Naive thymus-derived CD4-positive, alpha-beta T cell (primary cell): Measurements from ENCODE around the gene DOCK3. TPM values are rescaled to one million over a fixed set of nuclear protein-coding genes. Genes with fewer than 3 reads are reported as not detected.

Source experiments
- ATAC-seq: fragments of 150-1000 bp; cut with Tn5 transposase; 2 replicates; pipeline ENCODE4 v1.10.0; 2021; ENCODE audit warnings: mild to moderate bottlenecking, moderate library complexity
- CTCF ChIA-PET: fragments of 350-600 bp; sonication (Branson Sonifier 250); formaldehyde crosslinking; loops from one replicate; lab custom pipeline; 2021; ENCODE audit warnings: antibody characterized with exemption; lab: Charles Lee
- POLR2A ChIA-PET: fragments of 350-600 bp; sonication (Branson Sonifier 250); formaldehyde crosslinking; loops from one replicate; lab custom pipeline; 2021; ENCODE audit warnings: antibody characterized with exemption, inconsistent platforms; lab: Charles Lee
- DNase-seq, 9 donors: peaks; one replicate each; pipeline versions ENCODE4 v3.0.0 to v3.0.0-alpha.2; 2020 to 2022; ENCODE audit warnings: mixed read lengths in 1 of 9
- H3K27ac ChIP-seq: one replicate; pipeline ENCODE4 v1.7.0; 2013; ENCODE audit warnings: mild to moderate bottlenecking, low read depth, low read length, moderate library complexity
- H3K27me3 ChIP-seq, 2 donors: one replicate each; pipeline ENCODE4 v1.7.0; 2013; ENCODE audit warnings: low read length in 2 of 2, mild to moderate bottlenecking in 2 of 2, moderate library complexity in 2 of 2; ENCODE audit not compliant: control insufficient read depth in 2 of 2, insufficient read depth in 2 of 2
- H3K36me3 ChIP-seq, 3 experiments: 1 replicate in 2 of 3; 2 replicates in 1 of 3; pipeline ENCODE4 v1.7.0; 2013; ENCODE audit warnings: low read length in 3 of 3, mild to moderate bottlenecking in 3 of 3, moderate library complexity in 1 of 3; ENCODE audit not compliant: insufficient read depth in 3 of 3, control insufficient read depth in 2 of 3
- H3K4me1 ChIP-seq, 2 donors: one replicate each; pipeline ENCODE4 v1.7.0; 2013; ENCODE audit warnings: low read length in 2 of 2, mild to moderate bottlenecking in 2 of 2, moderate library complexity in 1 of 2; ENCODE audit not compliant: control insufficient read depth in 2 of 2, insufficient read depth in 2 of 2
- H3K4me3 ChIP-seq: 2 replicates; pipeline ENCODE4 v1.7.0; 2013; ENCODE audit warnings: mild to moderate bottlenecking, low read length
- H3K9me3 ChIP-seq, 3 experiments: 1 replicate in 2 of 3; 2 replicates in 1 of 3; pipeline ENCODE4 v1.7.0; 2013; ENCODE audit warnings: low read length in 3 of 3; ENCODE audit not compliant: control insufficient read depth in 2 of 3
- H3K27ac Mint-ChIP-seq, 9 donors: one replicate each; pipeline ENCODE4 v1.8.0; 2020 to 2022; ENCODE audit warnings: mixed read lengths in 9 of 9, mild to moderate bottlenecking in 8 of 9, moderate library complexity in 5 of 9, inconsistent platforms in 2 of 9
- H3K27me3 Mint-ChIP-seq, 5 donors: one replicate each; pipeline ENCODE4 v1.8.0; 2021 to 2022; ENCODE audit warnings: mixed read lengths in 5 of 5, mild to moderate bottlenecking in 1 of 5
- H3K36me3 Mint-ChIP-seq, 5 donors: one replicate each; pipeline ENCODE4 v1.8.0; 2020 to 2022; ENCODE audit warnings: mixed read lengths in 5 of 5, mild to moderate bottlenecking in 3 of 5, inconsistent platforms in 1 of 5
- H3K4me1 Mint-ChIP-seq, 7 donors: one replicate each; pipeline ENCODE4 v1.8.0; 2020 to 2022; ENCODE audit warnings: mixed read lengths in 7 of 7, mild to moderate bottlenecking in 3 of 7, inconsistent platforms in 1 of 7
- H3K4me3 Mint-ChIP-seq, 10 donors: one replicate each; pipeline ENCODE4 v1.8.0; 2020 to 2022; ENCODE audit warnings: mild to moderate bottlenecking in 10 of 10, mixed read lengths in 10 of 10, moderate library complexity in 6 of 10, inconsistent platforms in 2 of 10
- H3K9me3 Mint-ChIP-seq, 11 donors: one replicate each; pipeline ENCODE4 v1.8.0; 2020 to 2022; ENCODE audit warnings: mixed read lengths in 11 of 11, mild to moderate bottlenecking in 4 of 11, inconsistent platforms in 1 of 11, moderate library complexity in 1 of 11
- intact Hi-C, 2 donors: fragments of 100-400 bp; cut with micrococcal nuclease; formaldehyde crosslinking; loops; one replicate each; pipeline ENCODE4 v1.15.1; 2023
- polyA plus RNA-seq, 2 donors: library from polyadenylated mRNA; unstranded; fragments of 300-500 nt; fragmentation: Illumina TruSeq; gene quantifications; one replicate each; pipeline ENCODE4 v1.2.3, GENCODE V29; 2021
- total RNA-seq, 6 experiments: library from RNA in 5 of 6; stranded (reverse) in 5 of 6; gene quantifications; 1 replicate in 5 of 6; 2 replicates in 1 of 6; pipeline ENCODE4 v1.2.3 and lab custom pipeline; 2021 to 2026

The DOCK3 gene
- total and polyA plus RNA-seq, 7 experiments from 2014 or later: 0.19 to 2.9 (median 1.5) TPM

- ATAC-seq (no peak), DNase-seq (no peak)
- Histone ChIP-seq H3K4me3 (no peak overlapping the region), H3K27me3 (no peaks in the 10 kb centered on the region), H3K4me1 (peaks cover 6 to 35% of the 10 kb centered on the region in 2 donors), H3K9me3 (no peaks in the 10 kb centered on the region), H3K36me3 (no peaks in the 10 kb centered on the region), H3K27ac (no peak overlapping the region)
- Mint-ChIP-seq H3K4me3 (peak overlapping the region in 2 of 10 donors; percentile 10 to 64), H3K36me3 (no peaks in the 10 kb centered on the region), H3K9me3 (no peaks in the 10 kb centered on the region), H3K27me3 (no peaks in the 10 kb centered on the region), H3K27ac (peak overlapping the region in 8 of 9 donors; percentile 10 to 99 (median 74)), H3K4me1 (peaks cover 10 to 65% (median 52%) of the 10 kb centered on the region in 7 donors)
- ChIA-PET CTCF (interaction anchor here (2.6 kb wide), 1 partner anchor 302 kb away, joined by 16 read pairs; no protein-coding TSS in a partner anchor), POLR2A (no interaction called here)
- intact Hi-C loops: loop anchor here in 1 of 2 donors (5.0 kb wide), 1 partner anchor 113 kb away; the partner anchor contains the start of gene MANF
Observed at GRCh38 chr3:51274052-51274451, 599.3 kb downstream of the DOCK3 start.

- H3K27me3 ChIP-seq: no peaks in the 10 kb centered on the region
- CTCF ChIA-PET: interaction anchor here (1.0 to 2.6 kb wide), 5 partner anchors 36 to 660 kb away, joined by 3 to 16 read pairs (median 6); no protein-coding TSS in a partner anchor
- peak overlapping the region in 8 of 9 donors; percentile 19 to 87 (median 74) for H3K27ac Mint-ChIP-seq
- H3K27me3 Mint-ChIP-seq: no peaks in the 10 kb centered on the region
- no peaks in the 10 kb centered on the region for H3K9me3 ChIP-seq
- intact Hi-C loops: loop anchor here in 1 of 2 donors (5.0 kb wide), 1 partner anchor 173 kb away; no protein-coding TSS in a partner anchor
- no peaks in the 10 kb centered on the region for H3K9me3 Mint-ChIP-seq
- H3K36me3 Mint-ChIP-seq: no peaks in the 10 kb centered on the region
- H3K4me1 ChIP-seq: peaks cover 6 to 27% of the 10 kb centered on the region in 2 donors
- no peak overlapping the region for H3K4me3 ChIP-seq
- DNase-seq (no peak), ATAC-seq (no peak)
- POLR2A ChIA-PET: no interaction called here
- H3K36me3 ChIP-seq: no peaks in the 10 kb centered on the region
- H3K4me1 Mint-ChIP-seq: peaks cover 10 to 53% (median 40%) of the 10 kb centered on the region in 7 donors
- peak overlapping the region; percentile 6 for H3K27ac ChIP-seq
- H3K4me3 Mint-ChIP-seq: peak overlapping the region in 3 of 10 donors; percentile 35 to 61 (median 50)
Observed at GRCh38 chr3:51275111-51275805, 600.5 kb downstream of the DOCK3 start.

GRCh38 chr3:51276046-51276445 lies 601.3 kb downstream of the DOCK3 start:
- Mint-ChIP-seq H3K4me1 (peaks cover 3 to 45% (median 32%) of the 10 kb centered on the region in 7 donors), H3K36me3 (no peaks in the 10 kb centered on the region), H3K9me3 (peaks cover 0 to under 1% (median 0%) of the 10 kb centered on the region in 11 donors), H3K4me3 (no peak overlapping the region), H3K27me3 (no peaks in the 10 kb centered on the region), H3K27ac (no peak overlapping the region)
- Histone ChIP-seq H3K36me3 (no peaks in the 10 kb centered on the region), H3K27me3 (no peaks in the 10 kb centered on the region), H3K9me3 (no peaks in the 10 kb centered on the region), H3K4me3 (no peak overlapping the region), H3K27ac (no peak overlapping the region), H3K4me1 (peaks cover 2 to 19% of the 10 kb centered on the region in 2 donors)
- DNase-seq (no peak), ATAC-seq (no peak)
- intact Hi-C loops: loop anchor here in 1 of 2 donors (1.0 to 5.0 kb wide), 3 partner anchors 174 to 660 kb away; no protein-coding TSS in a partner anchor
- CTCF ChIA-PET: interaction anchor here (0.6 to 2.6 kb wide), 7 partner anchors 9 to 661 kb away, joined by 3 to 16 read pairs (median 4); no protein-coding TSS in a partner anchor
- POLR2A ChIA-PET: no interaction called here

- Histone ChIP-seq H3K4me1 (peaks cover 0 to 4% of the 10 kb centered on the region in 2 donors), H3K4me3 (no peak overlapping the region), H3K27me3 (no peaks in the 10 kb centered on the region), H3K36me3 (no peaks in the 10 kb centered on the region), H3K9me3 (no peaks in the 10 kb centered on the region), H3K27ac (no peak overlapping the region)
- intact Hi-C loops: loop anchor here in 1 of 2 donors (5.0 kb wide), 1 partner anchor 177 kb away; no protein-coding TSS in a partner anchor
- ATAC-seq (no peak), DNase-seq (no peak)
- ChIA-PET POLR2A (no interaction called here), CTCF (interaction anchor here (0.6 to 0.8 kb wide), 3 partner anchors 99 to 548 kb away, joined by 3 to 4 read pairs (median 4); no protein-coding TSS in a partner anchor)
- no peak overlapping the region for H3K4me3 Mint-ChIP-seq
- H3K4me1 Mint-ChIP-seq: peaks cover 0 to 16% (median 12%) of the 10 kb centered on the region in 7 donors
- no peak overlapping the region for H3K27ac Mint-ChIP-seq
- peaks cover 0 to 10% (median 3%) of the 10 kb centered on the region in 11 donors for H3K9me3 Mint-ChIP-seq
- peaks cover 0 to 8% (median 4%) of the 10 kb centered on the region in 5 donors for H3K36me3 Mint-ChIP-seq
- H3K27me3 Mint-ChIP-seq: no peaks in the 10 kb centered on the region
Observed at GRCh38 chr3:51279448-51279847, 604.7 kb downstream of the DOCK3 start.

- no peak for ATAC-seq
Observed at GRCh38 chr3:51280176-51280575, 605.4 kb downstream of the DOCK3 start.

GRCh38 chr3:51282931-51283330 lies 608.2 kb downstream of the DOCK3 start:
- no peaks in the 10 kb centered on the region for H3K27me3 ChIP-seq
- Mint-ChIP-seq H3K27me3 (no peaks in the 10 kb centered on the region), H3K9me3 (peaks cover 7 to 34% (median 15%) of the 10 kb centered on the region in 11 donors), H3K36me3 (peaks cover 5 to 20% (median 14%) of the 10 kb centered on the region in 5 donors), H3K4me3 (no peak overlapping the region), H3K4me1 (no peaks in the 10 kb centered on the region), H3K27ac (peak overlapping the region in 1 of 9 donors; percentile 16)
- CTCF ChIA-PET: no interaction called here
- DNase-seq: no peak
- H3K4me3 ChIP-seq: no peak overlapping the region
- H3K9me3 ChIP-seq: no peaks in the 10 kb centered on the region
- no peak for ATAC-seq
- H3K4me1 ChIP-seq: no peaks in the 10 kb centered on the region
- no peaks in the 10 kb centered on the region for H3K36me3 ChIP-seq
- intact Hi-C loops: no loop called here
- H3K27ac ChIP-seq: no peak overlapping the region
- POLR2A ChIA-PET: no interaction called here

More at GRCh38 chr3:51280176-51280575, 605.4 kb downstream of the DOCK3 start:
- Mint-ChIP-seq H3K27ac (no peak overlapping the region), H3K9me3 (peaks cover under 1 to 15% (median 5%) of the 10 kb centered on the region in 11 donors), H3K4me1 (peaks cover 0 to 9% (median 5%) of the 10 kb centered on the region in 7 donors), H3K4me3 (no peak overlapping the region), H3K36me3 (peaks cover 0 to 10% (median 5%) of the 10 kb centered on the region in 5 donors), H3K27me3 (no peaks in the 10 kb centered on the region)
- Histone ChIP-seq H3K9me3 (no peaks in the 10 kb centered on the region), H3K27ac (no peak overlapping the region), H3K36me3 (no peaks in the 10 kb centered on the region), H3K27me3 (no peaks in the 10 kb centered on the region), H3K4me3 (no peak overlapping the region), H3K4me1 (no peaks in the 10 kb centered on the region)
- intact Hi-C loops: no loop called here
- CTCF ChIA-PET: interaction anchor here (0.7 to 0.8 kb wide), 2 partner anchors 308 to 548 kb away, joined by 4 read pairs; no protein-coding TSS in a partner anchor
- no peak for DNase-seq
- POLR2A ChIA-PET: no interaction called here
